GM19043 (cell line): ENCODE measurements around the gene FOXA2.

Experiments used
- ATAC-seq: cut with Tn5 transposase; IDR thresholded peaks from one replicate; pipeline ENCODE4 v1.9.1; 2021; ENCODE audit warnings: low read depth; ENCODE audit not compliant: unreplicated experiment

Gene FOXA2

GRCh38 chr20:22542427-22542826 is 41.9 kb downstream of the FOXA2 start:
- no peak for ATAC-seq

DNA sequence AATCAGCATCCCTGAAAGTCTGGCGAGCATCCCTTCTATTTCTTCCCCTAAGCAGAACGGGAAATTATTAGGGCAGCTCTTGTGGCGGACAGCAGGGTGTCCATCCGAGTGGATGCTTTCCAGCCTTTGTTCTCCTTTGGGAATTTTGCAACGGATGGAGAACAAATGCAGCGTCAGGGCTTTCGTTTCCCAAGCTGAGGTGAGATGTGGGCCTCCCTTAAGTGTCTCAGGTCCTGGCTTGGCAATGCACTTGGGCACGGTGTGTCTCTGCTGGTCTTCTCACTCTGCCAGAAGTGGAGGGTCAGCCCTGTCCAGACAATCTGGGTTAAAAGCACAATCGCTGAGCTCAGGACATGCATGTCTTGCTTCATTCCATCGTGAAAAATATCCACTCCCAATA is 43.5 kb downstream of the FOXA2 start:
- ATAC-seq, result no peak

- no peak for ATAC-seq
These were observed 47.2 kb downstream of the FOXA2 start for GRCh38 chr20:22536956-22537756.

GRCh38 chr20:22536141-22536828 is 48.1 kb downstream of the FOXA2 start:
- no peak for ATAC-seq

- ATAC-seq, result no peak
These were observed 48.9 kb downstream of the FOXA2 start for GRCh38 chr20:22535483-22535882.

DNA sequence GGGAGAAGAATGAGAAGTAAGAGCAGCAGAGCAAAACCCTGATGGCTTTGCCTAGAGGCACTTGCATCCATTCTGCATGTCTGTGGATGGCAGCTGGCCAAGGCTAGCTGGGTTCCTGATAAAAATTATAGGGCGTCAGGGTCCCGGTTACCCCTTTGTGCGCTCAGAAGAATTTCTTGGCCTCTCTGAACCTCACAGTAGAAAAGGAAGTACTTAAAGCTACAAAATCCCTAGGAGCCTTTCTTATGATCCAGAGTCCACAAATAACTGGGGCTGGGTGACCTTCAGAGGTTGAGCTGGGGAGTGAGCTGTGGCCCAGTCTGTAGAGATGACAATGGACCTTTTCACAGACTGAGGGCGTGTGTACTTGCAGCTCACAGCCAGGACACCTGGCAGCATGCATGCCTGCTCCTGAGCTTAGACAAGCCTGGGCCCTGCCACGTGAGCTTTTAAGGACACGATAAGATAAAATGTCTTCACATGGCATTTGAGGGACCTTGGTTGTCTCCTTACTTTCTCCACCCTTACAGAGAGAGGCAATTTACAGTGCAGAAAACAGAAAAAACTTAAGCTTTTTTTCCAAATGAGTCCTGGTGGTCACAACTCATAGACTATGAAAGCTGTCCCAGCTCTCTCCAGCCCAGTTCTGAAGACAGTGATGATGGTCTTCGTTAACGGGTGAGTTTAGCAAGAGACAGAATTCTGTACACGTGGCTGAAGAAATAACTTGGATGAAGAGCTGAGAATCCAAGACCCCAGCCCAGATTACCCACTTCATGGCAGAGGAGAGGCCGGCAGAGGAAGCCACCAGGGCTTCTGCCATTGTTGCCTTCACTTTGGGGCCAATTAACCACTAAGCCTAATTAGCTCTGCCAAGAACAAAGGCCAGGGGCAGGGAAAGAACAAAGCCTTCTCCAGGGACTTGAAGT is 50.3 kb downstream of the FOXA2 start:
- ATAC-seq, result no peak

- no peak for ATAC-seq
These were observed 51.8 kb downstream of the FOXA2 start for GRCh38 chr20:22532598-22532997.

DNA sequence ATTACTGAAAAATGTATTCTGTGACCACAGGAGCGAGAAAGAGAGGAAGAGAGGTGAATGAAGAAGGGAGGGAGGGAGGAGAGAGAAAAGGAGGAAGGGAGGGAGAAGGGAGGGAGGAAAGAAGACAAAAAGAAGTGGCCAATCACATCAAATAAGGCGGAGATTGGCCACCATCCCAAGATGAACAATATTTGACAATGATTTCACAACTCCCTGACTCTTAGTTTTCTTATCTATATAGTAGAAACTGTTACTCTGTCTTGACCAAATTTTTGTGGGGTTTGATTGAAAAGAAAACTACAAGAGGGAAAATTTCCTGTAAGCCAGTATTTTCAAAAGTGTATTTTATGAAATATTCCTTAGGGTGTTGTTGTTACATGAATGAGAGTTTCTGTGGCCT is 52.6 kb downstream of the FOXA2 start:
- ATAC-seq, result no peak

- no peak for ATAC-seq
These were observed 53.2 kb downstream of the FOXA2 start for GRCh38 chr20:22531056-22531615.
